ENCODE results near the gene RFT1. TPM values are rescaled to one million over a fixed set of nuclear protein-coding genes. Genes with fewer than 3 reads are reported as not detected.

RFT1 gene
- total RNA-seq, 2 donors from 2014 or later, result 11.9 to 12.2 TPM

- Mint-ChIP-seq H3K4me3 (no peak overlapping the region), H3K27me3 (no peaks in the 10 kb centered on the region), H3K27ac (no peak overlapping the region), H3K4me1 (peaks cover 7% of the 10 kb centered on the region), H3K36me3 (ENCODE audit: low read depth) (peaks cover 9% of the 10 kb centered on the region)
- ATAC-seq (no peak), DNase-seq (no peak)
- H3K9me3 ChIP-seq (ENCODE audit: control insufficient read depth, low read length, poor library complexity, severe bottlenecking), result no peaks in the 10 kb centered on the region
Measured at GRCh38 chr3:53114412-53115074, 15.7 kb downstream of the RFT1 start.

- peaks cover 11% of the 10 kb centered on the region for H3K4me1 Mint-ChIP-seq
- H3K9me3 ChIP-seq (ENCODE audit: control insufficient read depth, low read length, poor library complexity, severe bottlenecking), result no peaks in the 10 kb centered on the region
- ATAC-seq (peak; percentile 80), DNase-seq (peak; percentile 55 to 71 (median 58))
- no peak overlapping the region for H3K4me3 Mint-ChIP-seq
- no peaks in the 10 kb centered on the region for H3K27me3 Mint-ChIP-seq
- no peak overlapping the region for H3K27ac Mint-ChIP-seq
- H3K36me3 Mint-ChIP-seq (ENCODE audit: low read depth), result peaks cover 11% of the 10 kb centered on the region
Measured at GRCh38 chr3:53114011-53114400, 16.2 kb downstream of the RFT1 start.

DNA sequence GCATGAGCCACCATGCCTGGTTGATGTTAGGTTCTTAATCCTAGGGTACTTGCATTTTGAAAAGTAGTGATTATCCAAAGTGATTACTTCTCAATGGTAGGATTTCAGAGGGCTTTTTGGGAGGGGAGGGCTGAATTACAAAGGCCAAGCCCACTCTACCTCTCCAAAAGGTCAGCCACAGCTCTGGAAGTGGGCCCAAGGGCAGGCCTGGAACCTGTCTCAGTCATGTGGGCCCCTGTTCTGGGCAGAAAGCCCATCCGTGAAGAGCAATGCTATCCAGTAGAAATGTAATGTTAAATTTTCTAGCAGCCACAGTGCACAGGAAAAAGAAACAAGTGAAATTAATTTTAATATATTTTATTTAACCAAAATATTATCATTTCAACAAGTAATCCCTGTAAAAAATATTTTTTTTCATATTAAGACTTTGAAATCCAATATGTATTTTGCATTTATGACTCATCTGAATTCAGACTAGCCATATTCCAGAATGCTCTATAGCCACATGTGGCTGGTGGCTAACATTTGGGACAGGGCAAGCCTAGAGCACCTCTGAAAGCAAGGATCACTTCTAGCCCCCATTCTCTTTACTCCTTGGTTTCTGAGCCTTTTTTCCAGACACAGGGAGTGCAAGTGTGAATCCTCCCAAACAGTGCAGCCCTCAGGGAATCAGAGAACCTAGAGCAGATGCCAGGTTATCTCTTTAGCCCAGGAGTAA, 16.8 kb downstream of the RFT1 start:
- peak; percentile 8 for ATAC-seq
- Mint-ChIP-seq H3K4me1 (peaks cover 13% of the 10 kb centered on the region), H3K4me3 (no peak overlapping the region), H3K36me3 (ENCODE audit: low read depth) (peaks cover 12% of the 10 kb centered on the region), H3K27me3 (no peaks in the 10 kb centered on the region), H3K27ac (no peak overlapping the region)
- no peaks in the 10 kb centered on the region for H3K9me3 ChIP-seq (ENCODE audit: control insufficient read depth, low read length, poor library complexity, severe bottlenecking)
- no peak for DNase-seq

GRCh38 chr3:53111822-53112221, 18.4 kb downstream of the RFT1 start:
- Mint-ChIP-seq H3K4me1 (peaks cover 11% of the 10 kb centered on the region), H3K27me3 (no peaks in the 10 kb centered on the region), H3K36me3 (ENCODE audit: low read depth) (peaks cover 6% of the 10 kb centered on the region), H3K27ac (no peak overlapping the region), H3K4me3 (no peak overlapping the region)
- H3K9me3 ChIP-seq (ENCODE audit: control insufficient read depth, low read length, poor library complexity, severe bottlenecking), result no peaks in the 10 kb centered on the region
- ATAC-seq (no peak), DNase-seq (no peak)

DNA sequence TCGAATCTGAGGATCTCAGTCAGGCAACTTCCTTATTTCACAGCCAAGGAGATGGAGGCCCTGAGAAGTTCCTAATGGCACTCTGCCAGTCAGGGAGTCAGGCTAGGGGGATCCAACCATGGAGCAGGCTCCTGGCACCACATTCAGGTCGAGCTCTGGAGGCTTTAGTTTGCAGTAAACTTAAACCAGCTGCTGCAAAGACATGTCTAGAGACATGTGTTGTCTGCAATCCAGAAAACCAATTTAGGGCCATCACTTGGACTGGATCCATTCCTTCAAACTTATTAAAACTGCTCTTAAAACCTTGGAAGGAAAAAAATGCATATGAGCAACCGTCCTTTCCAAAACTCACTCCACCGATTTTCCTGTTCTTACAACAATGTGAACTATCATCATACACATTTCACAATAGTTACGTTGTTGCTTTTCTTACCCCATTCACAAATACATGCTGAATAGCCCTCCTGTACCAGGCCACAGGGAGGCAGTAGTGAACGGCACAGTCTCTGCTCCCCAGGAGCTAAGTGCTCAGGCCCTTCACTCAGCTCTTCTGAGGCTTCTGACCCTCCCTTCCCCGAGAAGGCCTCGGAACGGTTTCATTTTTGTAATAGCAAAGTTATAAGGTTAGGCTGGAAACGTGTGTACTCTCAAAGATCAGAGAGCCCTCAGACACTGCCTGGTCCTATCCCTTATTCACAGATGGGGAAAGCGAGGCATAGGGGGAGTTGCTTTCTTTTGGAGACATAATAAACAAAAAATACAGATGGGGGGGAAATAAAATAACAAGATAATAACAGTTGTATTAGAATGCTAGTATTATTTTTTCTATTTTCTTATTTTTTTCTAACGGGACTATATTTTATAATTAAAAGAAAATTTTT, 20.1 kb downstream of the RFT1 start:
- peak; percentile 89 for ATAC-seq
- Mint-ChIP-seq H3K36me3 (ENCODE audit: low read depth) (peaks cover 6% of the 10 kb centered on the region), H3K4me1 (peaks cover 11% of the 10 kb centered on the region), H3K27me3 (no peaks in the 10 kb centered on the region), H3K4me3 (peak overlapping the region; percentile 66), H3K27ac (peak overlapping the region; percentile 84)
- H3K9me3 ChIP-seq (ENCODE audit: control insufficient read depth, low read length, poor library complexity, severe bottlenecking), result no peaks in the 10 kb centered on the region
- DNase-seq, result peak in 1 of 3 donors; percentile 30

DNA sequence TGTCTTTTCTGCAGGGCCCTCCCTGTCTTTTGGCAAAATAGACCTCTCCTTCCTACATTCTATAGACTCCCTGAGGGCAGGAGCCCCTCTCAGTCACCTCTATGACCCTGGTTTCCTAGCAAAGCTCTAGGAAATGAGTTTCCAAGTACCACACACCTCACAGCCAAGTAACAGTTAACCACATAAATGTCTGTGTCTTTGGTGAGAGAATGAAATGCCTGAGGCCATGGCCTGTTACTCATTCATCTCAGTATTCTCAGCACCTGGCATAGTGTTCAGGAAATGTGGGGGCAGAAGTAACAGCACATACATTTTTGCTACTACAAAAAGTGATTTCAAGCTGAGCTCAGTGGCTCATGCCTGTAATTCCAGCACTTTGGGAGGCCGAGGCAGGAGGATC, 21.0 kb downstream of the RFT1 start:
- DNase-seq, result no peak
- H3K4me1 Mint-ChIP-seq, result peaks cover 11% of the 10 kb centered on the region
- ATAC-seq, result peak; percentile 29
- no peaks in the 10 kb centered on the region for H3K27me3 Mint-ChIP-seq
- peaks cover 6% of the 10 kb centered on the region for H3K36me3 Mint-ChIP-seq (ENCODE audit: low read depth)
- H3K9me3 ChIP-seq (ENCODE audit: control insufficient read depth, low read length, poor library complexity, severe bottlenecking), result no peaks in the 10 kb centered on the region
- peak overlapping the region; percentile 81 for H3K27ac Mint-ChIP-seq
- peak overlapping the region; percentile 21 for H3K4me3 Mint-ChIP-seq

DNA sequence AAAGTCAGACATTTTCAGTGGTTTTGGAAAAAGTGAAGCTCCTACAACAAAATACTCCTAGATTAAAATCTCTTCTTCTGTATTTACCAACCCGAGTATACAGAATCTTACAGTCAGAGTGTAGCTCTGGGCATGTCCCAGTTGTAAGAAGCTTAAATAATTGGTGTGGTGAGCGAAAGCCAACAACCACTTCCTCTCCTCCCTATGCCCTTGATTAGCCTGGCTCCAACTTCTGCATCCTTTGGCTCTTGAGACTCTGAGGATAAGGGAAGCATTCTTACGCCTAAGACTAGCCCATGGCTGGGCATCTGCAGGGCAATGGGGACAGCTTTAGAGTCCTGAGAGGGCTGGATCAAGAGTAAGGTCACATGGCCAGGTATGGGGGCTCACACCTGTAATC, 25.5 kb downstream of the RFT1 start:
- H3K4me3 Mint-ChIP-seq, result no peak overlapping the region
- ATAC-seq (no peak), DNase-seq (no peak)
- H3K9me3 ChIP-seq (ENCODE audit: control insufficient read depth, low read length, poor library complexity, severe bottlenecking), result no peaks in the 10 kb centered on the region
- H3K4me1 Mint-ChIP-seq, result peaks cover 40% of the 10 kb centered on the region
- peaks cover 6% of the 10 kb centered on the region for H3K36me3 Mint-ChIP-seq (ENCODE audit: low read depth)
- peak overlapping the region; percentile 95 for H3K27ac Mint-ChIP-seq
- H3K27me3 Mint-ChIP-seq, result no peaks in the 10 kb centered on the region

DNA sequence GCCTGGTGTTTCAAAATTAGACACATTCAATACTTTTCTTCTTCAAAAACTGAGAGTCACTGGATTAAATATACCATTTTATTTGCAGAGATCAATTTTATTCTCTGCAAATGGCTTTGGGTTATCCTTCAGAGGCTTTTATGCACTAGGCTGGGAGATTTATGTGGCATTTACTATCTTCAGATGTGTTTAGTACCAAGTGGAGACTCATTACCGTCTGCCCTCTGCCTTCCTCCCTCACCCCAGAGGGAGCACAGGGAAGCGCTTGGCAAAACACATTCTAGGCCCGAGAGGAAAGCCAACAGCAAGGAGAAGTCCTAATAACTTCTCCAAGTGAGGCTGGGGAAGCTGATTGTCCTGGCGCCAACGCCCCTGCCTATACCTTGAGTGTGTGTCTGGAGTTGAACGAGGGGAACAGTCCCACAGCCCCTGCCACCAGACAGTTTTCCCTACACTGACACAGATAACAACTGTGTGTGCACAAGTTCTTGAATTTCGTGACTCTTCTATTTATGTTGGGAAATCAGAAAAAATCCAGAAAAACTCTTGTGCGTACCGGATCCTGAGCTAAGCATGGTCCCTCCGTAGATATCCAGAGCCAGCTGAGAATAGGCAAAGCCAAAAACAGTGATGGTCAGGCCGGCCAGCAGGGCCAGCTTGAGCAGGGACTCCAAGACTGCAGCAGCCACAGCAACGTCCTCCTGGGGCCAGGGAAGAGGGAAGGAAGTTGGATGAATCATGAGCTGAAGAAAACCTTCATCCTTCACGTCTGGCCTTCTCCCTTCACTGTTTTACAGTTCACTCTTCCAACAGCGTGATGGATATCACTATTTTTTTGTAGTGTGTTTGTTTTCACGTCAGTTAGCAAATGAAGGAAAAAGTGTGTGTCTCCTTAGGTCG, 26.6 kb downstream of the RFT1 start:
- H3K36me3 Mint-ChIP-seq (ENCODE audit: low read depth), result peaks cover 3% of the 10 kb centered on the region
- H3K4me1 Mint-ChIP-seq, result peaks cover 38% of the 10 kb centered on the region
- H3K4me3 Mint-ChIP-seq, result no peak overlapping the region
- no peak for DNase-seq
- peak overlapping the region; percentile 95 for H3K27ac Mint-ChIP-seq
- no peaks in the 10 kb centered on the region for H3K27me3 Mint-ChIP-seq
- ATAC-seq, result no peak
- H3K9me3 ChIP-seq (ENCODE audit: control insufficient read depth, low read length, poor library complexity, severe bottlenecking), result no peaks in the 10 kb centered on the region

DNA sequence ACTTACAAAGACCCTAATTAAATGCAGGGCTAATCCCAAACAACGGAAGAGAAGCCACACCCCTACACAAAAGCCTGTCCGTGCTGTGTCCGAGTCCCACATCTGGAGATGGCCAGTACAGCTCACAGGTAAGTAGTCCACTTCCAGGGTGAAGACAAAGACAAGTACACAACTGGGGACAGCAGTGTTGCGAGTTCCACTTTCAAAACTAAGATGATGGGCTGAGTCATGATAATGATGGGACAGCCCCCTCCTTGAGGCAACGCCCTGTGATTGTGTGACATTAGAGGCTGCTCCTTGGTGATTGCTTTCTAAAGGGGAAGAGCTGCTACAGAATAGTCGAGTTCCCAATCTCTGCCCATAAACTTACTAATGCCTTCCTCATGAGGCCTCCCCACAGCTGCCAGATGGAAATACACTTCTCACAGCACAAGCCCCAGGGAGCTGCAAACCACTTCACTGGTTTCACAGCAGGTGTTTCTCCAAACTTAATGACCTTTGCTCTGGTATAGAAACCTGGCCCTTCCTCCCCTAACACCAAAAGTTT, 27.6 kb downstream of the RFT1 start:
- no peaks in the 10 kb centered on the region for H3K9me3 ChIP-seq (ENCODE audit: control insufficient read depth, low read length, poor library complexity, severe bottlenecking)
- DNase-seq (no peak), ATAC-seq (peak; percentile 79)
- Mint-ChIP-seq H3K27me3 (no peaks in the 10 kb centered on the region), H3K4me3 (peak overlapping the region; percentile 72), H3K4me1 (peaks cover 38% of the 10 kb centered on the region), H3K36me3 (ENCODE audit: low read depth) (peaks cover 3% of the 10 kb centered on the region), H3K27ac (peak overlapping the region; percentile 95)

DNA sequence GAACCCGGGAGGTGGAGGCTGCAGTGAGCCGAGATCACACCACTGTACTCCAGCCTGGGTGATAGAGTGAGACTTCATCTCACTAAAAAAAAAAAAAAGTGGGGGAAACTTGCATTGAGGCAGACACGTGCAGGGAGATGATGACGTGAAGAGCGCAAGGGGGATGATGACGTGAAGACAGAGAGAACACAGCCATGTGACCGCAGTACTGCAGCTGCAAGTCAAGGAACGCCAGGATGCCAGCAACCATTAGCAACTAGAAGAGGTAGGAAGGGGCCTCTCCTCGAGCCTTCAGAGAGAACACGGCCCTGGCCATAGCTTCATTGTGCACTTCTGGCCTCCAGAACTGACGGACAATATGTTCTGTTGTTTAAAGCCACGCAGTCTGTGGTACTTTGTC, 28.3 kb downstream of the RFT1 start:
- peak overlapping the region; percentile 72 for H3K4me3 Mint-ChIP-seq
- H3K9me3 ChIP-seq (ENCODE audit: control insufficient read depth, low read length, poor library complexity, severe bottlenecking), result no peaks in the 10 kb centered on the region
- peaks cover 38% of the 10 kb centered on the region for H3K4me1 Mint-ChIP-seq
- no peaks in the 10 kb centered on the region for H3K27me3 Mint-ChIP-seq
- no peak for DNase-seq
- peaks cover 3% of the 10 kb centered on the region for H3K36me3 Mint-ChIP-seq (ENCODE audit: low read depth)
- ATAC-seq, result no peak
- peak overlapping the region; percentile 95 for H3K27ac Mint-ChIP-seq

DNA sequence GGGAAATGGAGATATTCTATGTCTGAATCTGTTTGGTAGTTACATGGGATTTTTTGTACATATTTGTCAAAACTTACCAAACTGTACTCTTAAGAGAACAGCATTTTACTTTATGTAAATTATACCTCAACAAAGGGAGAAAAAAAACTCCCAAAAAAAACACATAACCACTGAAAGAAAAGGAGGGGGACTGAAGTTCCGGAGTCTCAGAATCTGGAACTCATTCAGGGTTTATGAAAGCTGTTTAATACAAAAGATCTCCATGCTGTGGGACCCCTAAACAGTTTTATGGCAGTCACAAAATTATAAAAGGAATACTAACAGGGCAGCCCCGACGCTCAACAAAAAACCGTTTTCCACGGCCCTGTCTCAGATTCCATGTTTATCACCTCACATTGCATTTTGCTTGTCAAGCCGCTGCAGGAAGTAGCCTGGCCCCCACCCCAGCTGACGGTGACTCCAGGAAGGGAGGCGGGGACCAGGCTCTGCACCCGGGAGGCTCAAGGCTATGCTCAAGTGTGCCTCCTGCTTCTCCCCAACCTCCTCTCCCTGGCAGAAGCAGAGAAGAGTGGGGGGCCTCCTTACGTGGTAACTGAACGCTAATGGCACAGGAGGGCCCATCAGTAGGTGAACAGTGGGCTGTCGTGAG, 29.3 kb downstream of the RFT1 start:
- no peaks in the 10 kb centered on the region for H3K27me3 Mint-ChIP-seq
- no peaks in the 10 kb centered on the region for H3K9me3 ChIP-seq (ENCODE audit: control insufficient read depth, low read length, poor library complexity, severe bottlenecking)
- H3K4me1 Mint-ChIP-seq, result peaks cover 38% of the 10 kb centered on the region
- peak overlapping the region; percentile 95 for H3K27ac Mint-ChIP-seq
- H3K4me3 Mint-ChIP-seq, result peak overlapping the region; percentile 77
- peaks cover 3% of the 10 kb centered on the region for H3K36me3 Mint-ChIP-seq (ENCODE audit: low read depth)
- DNase-seq, result no peak
- ATAC-seq, result peak; percentile 66

DNA sequence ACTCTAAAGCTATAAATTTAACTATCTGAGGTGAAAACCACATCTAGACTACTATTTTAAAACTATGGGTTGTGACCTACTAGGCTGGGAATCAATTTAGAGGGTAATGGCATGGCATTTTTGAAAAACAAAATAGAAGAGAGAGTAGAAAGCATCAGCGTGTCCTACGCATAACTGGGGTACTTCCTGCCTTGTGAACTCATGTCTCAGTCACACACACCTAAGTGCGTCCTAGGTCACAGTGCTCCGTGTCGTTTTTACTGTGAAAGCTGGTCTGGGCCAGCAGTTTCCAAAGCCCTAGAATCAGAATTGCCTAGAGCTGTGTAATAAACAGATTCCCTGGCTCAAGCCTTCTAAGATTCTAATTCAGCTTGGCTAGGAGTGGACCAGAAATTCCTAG, 32.3 kb downstream of the RFT1 start:
- ATAC-seq (no peak), DNase-seq (no peak)
- no peaks in the 10 kb centered on the region for H3K9me3 ChIP-seq (ENCODE audit: control insufficient read depth, low read length, poor library complexity, severe bottlenecking)
- Mint-ChIP-seq H3K36me3 (ENCODE audit: low read depth) (peaks cover 3% of the 10 kb centered on the region), H3K4me3 (no peak overlapping the region), H3K27me3 (no peaks in the 10 kb centered on the region), H3K27ac (peak overlapping the region; percentile 54), H3K4me1 (peaks cover 29% of the 10 kb centered on the region)
